GM19193 (cell line): ENCODE measurements around the gene CACNA1S.

Experiments used
- POLR2A ChIP-seq: IDR thresholded peaks from 4 replicates; pipeline ENCODE4 v1.6.1; 2011; ENCODE audit not compliant: insufficient read depth, insufficient read length; ENCODE audit errors: extremely low read depth

Gene CACNA1S

DNA sequence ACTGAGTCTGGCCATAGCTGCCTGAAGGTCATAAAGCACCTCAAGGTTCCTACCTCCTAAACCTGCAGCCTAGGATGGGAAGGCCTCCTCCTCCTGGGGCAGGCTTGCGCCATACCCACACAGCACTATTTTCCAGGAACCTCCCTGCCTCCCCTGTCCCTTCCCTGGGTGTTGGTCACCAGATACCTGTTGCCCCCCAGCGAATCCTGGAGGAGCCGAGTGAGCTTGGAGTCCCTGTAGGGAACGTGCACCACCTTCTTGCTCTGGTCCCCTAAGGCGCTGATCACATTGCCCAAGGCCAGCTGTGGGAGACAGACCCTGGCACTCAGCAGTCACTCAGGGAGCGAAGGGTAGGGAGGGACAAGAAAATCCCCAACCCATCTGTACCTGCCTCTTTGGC lies 108.1 kb downstream of the CACNA1S start:
- no peak for TF ChIP-seq POLR2A

DNA sequence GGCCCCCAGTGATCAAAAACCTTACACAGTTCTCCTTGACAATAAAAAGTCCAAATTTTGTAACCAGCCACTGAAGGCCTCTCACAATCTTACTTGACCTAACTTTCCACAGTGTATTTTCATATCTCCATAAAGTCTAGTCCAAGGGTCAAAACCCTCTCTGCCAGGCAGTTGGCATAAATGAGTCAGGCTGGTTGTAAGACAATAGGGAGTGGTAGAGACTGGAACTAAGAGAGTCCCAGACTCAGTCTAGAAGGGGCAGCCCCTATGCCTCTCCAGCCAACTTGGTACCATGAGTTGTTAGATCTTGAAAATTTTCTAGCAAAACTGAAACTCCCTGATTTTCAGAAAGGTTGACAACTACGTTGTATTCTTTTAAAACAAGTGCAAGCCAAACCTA lies 109.7 kb downstream of the CACNA1S start:
- no peak for TF ChIP-seq POLR2A

DNA sequence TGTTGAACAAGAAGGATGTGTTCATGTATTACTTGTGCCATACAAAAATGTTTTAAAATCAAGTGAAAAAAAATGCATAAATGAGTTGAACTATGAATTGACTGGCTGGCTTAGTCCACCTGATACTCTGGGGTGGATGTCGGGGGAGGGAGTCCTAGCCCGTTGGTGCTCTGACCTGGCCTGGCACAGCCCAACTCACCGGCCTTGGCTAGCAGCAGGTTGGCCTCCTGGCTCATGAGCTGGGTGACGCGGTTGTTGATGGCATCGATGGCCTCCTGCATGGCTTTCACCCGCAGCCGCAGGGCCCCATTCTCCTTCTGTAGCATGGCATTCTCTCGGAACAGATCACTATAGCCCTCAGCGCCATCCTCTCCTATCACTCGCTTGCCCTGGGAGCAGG lies 110.3 kb downstream of the CACNA1S start:
- TF ChIP-seq POLR2A: no peak

DNA sequence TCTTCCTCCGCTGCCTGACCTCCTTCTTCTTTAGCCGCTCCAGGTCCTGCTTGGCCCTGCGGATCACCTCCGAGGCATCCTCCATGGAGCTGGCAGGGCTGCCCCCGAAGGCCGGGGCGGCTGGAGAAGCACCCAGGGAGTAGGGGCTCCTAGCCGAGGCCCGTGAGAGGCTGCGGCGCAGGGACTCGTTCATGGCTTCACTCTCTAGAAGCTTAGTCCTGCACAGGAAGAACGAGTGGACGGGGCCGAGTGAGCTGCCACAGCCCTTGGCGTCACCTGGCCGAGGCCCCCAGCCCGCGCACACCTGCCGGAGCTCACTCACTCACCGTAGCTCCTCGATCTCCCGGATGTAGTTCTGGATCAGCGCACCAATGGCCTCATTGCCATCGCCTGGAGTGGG lies 111.8 kb downstream of the CACNA1S start:
- TF ChIP-seq POLR2A: no peak

DNA sequence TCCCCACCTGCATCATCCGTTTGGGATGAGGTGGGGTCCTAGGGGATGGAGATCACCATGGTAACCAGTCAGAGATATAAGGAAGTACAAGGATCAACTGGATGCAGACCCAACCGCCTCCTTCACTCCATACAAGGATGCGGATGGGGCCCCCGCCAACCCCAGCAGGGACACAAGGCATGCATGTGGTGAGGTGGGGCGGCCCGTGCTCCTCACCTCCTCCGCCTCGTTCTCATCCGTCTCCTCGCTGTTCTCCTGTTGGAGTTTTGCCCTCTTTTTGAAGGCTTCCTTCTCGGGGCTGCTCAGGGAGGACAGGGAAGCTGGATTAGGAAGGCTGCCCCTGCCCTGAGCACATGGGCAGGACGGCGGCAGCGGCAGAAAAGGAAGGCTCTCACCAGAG lies 112.6 kb downstream of the CACNA1S start:
- TF ChIP-seq POLR2A: no peak

DNA sequence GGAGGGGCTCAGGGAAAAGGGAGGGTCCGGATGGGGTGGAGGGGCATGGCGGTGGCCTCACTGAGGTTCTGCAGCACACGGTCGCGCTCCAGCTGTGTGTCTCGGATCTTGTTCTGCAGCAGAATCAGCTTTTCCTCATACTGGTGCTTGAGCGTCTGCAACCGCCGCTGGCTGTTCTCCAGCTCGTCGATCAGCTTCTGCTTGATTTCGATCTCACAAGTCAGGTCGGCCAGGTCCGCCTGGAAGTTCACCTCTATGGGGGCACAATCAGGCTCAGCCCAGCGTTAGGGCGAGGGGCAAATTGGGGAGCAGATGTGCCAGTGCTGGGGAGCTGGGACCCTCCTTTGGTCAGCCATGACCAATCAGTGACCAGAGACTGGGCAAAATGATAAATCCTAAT lies 113.9 kb downstream of the CACNA1S start:
- no peak for TF ChIP-seq POLR2A

DNA sequence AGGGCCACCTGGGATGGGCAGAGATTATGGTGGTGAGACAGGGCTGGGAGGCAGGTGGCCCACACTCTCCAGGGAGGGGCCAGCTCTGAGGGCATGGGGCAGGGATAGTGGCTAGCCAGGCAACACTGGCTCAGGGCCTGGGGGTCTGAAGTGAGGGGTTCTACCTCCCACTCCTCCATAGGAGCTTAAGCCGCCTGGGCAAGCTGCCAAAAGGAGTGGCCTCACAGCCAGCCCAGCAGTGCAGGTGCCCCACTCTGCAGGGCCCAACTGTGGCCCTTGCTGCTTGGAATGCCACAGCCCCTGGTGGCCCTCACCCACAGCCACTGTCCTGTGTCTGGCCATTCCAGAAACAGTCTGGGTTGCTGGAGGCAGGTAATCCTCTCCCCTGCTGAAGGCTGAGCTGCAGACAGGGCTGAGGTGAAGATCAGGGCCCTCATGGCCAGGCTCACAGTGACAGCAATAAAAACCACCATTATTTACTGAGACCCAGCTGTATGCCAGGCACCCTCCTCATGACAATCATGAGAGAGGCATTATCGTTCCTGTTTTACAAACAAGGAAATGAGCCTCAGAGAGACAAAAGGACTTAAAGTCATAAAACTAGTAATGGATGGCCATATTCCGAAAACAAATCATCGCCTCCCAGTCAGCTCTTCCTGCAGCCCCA lies 119.7 kb downstream of the CACNA1S start:
- TF ChIP-seq POLR2A: no peak

DNA sequence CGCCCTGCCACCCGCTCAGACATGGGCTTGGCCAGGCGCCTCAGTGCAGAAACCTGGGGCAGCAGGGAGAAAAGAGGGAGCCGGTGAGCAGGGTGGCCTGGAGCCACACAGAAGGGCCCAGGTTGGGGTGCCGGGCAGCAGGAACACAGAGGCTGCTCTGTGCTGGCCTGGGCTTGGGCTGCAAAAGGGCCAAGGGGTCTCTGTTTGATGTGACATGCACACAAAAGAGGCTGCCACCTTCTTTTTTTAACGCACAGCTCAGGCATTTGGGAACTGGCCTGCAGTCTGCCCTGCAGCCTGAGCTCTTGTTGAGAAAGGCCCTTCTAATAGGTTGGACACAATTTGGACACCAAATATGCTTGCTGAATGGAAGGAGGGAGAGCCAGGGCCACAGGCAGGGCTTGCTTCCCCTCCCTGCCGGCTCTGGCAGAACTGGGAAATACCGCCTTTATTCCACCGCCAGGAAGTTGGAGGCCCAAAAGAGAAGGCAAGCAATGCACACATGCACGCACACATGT lies 121.1 kb downstream of the CACNA1S start:
- no peak for TF ChIP-seq POLR2A

DNA sequence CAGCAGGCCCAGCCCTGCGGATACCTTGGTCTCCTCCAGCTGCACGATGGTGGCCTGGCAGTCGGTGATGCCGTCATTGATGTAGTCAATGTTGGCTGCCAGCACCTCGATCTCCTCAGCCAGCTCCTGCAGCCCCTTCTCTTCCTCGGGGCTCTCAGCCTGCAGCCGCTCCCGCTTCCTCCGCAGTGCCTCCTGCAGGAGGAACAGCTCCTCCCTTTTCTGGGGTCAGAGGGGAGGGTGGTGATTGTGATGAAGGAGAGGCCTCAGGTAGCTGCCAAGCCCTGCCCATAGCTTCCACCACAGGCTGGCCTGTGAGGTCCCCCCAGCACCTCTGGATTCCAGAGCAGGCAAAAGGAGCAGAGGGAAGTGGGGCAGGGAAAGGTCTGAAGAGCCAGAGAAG lies 122.1 kb downstream of the CACNA1S start:
- no peak for TF ChIP-seq POLR2A
